KOPT-K1 (cell line): ENCODE data around the gene LRRC66.

Source experiments
- H3K27ac ChIP-seq: fragments of 200-600 bp; sonication (generic); 2 replicates; pipeline ENCODE4 v1.5.1; 2016; ENCODE audit warnings: antibody characterized with exemption, mild to moderate bottlenecking, low read depth, low read length; ENCODE audit not compliant: poor library complexity, severe bottlenecking
- H3K36me3 ChIP-seq: fragments of 200-600 bp; sonication (generic); 2 replicates; pipeline ENCODE4 v1.5.1; 2017; ENCODE audit warnings: antibody characterized with exemption, mild to moderate bottlenecking, low read length, moderate library complexity; ENCODE audit not compliant: insufficient read depth
- H3K9me3 ChIP-seq: fragments of 200-600 bp; sonication (generic); 2 replicates; pipeline ENCODE4 v1.5.1; 2017; ENCODE audit warnings: antibody characterized with exemption, low read length, mild to moderate bottlenecking; ENCODE audit not compliant: insufficient read depth, poor library complexity, severe bottlenecking

LRRC66 gene, protein sequence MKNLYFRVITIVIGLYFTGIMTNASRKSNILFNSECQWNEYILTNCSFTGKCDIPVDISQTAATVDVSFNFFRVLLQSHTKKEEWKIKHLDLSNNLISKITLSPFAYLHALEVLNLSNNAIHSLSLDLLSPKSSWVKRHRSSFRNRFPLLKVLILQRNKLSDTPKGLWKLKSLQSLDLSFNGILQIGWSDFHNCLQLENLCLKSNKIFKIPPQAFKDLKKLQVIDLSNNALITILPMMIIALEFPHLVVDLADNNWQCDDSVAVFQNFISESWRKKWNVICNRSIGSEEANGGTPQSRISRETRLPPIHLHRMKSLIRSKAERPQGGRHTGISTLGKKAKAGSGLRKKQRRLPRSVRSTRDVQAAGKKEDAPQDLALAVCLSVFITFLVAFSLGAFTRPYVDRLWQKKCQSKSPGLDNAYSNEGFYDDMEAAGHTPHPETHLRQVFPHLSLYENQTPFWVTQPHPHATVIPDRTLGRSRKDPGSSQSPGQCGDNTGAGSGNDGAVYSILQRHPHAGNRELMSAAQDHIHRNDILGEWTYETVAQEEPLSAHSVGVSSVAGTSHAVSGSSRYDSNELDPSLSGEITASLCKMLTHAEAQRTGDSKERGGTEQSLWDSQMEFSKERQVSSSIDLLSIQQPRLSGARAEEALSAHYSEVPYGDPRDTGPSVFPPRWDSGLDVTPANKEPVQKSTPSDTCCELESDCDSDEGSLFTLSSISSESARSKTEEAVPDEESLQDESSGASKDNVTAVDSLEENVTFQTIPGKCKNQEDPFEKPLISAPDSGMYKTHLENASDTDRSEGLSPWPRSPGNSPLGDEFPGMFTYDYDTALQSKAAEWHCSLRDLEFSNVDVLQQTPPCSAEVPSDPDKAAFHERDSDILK

DNA sequence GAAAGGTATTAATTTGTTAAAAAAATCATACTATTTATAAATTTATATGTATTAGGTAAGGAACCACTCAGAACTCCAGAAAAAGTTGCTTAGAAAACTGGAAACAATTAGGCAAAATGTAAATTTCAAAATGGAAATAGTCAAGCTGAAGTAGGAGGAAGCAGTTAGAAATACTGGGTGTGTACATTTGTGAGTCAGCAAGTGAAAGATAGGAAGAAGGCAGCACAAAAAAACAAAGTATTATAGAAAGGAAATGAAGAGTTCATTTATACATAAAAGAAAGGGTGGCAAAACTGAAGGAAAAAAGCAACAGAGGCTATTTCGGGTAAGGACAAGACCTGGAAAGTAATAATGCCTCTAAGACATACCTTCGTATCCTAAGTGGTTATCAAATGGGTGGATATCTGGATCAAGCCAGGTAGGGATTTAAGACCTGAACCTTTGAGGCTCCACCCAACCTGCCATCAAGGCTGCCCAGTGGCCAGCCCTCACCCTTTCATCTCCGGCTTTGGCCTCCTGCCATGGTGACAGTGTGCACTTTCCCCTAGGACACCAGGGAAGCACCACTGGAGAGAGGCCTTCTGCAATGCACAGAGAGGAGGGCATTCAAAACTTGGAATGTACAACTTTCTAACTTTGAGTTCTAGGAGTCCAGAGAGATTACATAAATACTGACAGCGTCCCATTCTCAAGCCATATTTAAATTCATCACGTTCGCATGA, at the start of gene LRRC66:
Gene LRRC66, minus strand, starts transcription at position 428 of the 722 bp plus-strand sequence. CDS start 2,750 bp downstream, outside the sequence.
- Histone ChIP-seq H3K9me3 (no peaks in the 10 kb centered on the region), H3K36me3 (peaks cover 26% of the 10 kb centered on the region), H3K27ac (no peak within 1 kb of the TSS)

GRCh38 chr4:52069571-52069970, 49.4 kb upstream of the LRRC66 start:
- Histone ChIP-seq H3K36me3 (no peaks in the 10 kb centered on the region), H3K27ac (no peak overlapping the region), H3K9me3 (no peaks in the 10 kb centered on the region)

- no peaks in the 10 kb centered on the region for H3K36me3 ChIP-seq
- no peaks in the 10 kb centered on the region for H3K9me3 ChIP-seq
- H3K27ac ChIP-seq = no peak overlapping the region
Measured at GRCh38 chr4:52059372-52059771, 39.2 kb upstream of the LRRC66 start.

GRCh38 chr4:52058275-52058674, 38.1 kb upstream of the LRRC66 start:
- no peak overlapping the region for H3K27ac ChIP-seq
- no peaks in the 10 kb centered on the region for H3K9me3 ChIP-seq
- no peaks in the 10 kb centered on the region for H3K36me3 ChIP-seq

- Histone ChIP-seq H3K27ac (no peak overlapping the region), H3K36me3 (no peaks in the 10 kb centered on the region), H3K9me3 (no peaks in the 10 kb centered on the region)
Measured at GRCh38 chr4:52057196-52057595, 37.0 kb upstream of the LRRC66 start.

DNA sequence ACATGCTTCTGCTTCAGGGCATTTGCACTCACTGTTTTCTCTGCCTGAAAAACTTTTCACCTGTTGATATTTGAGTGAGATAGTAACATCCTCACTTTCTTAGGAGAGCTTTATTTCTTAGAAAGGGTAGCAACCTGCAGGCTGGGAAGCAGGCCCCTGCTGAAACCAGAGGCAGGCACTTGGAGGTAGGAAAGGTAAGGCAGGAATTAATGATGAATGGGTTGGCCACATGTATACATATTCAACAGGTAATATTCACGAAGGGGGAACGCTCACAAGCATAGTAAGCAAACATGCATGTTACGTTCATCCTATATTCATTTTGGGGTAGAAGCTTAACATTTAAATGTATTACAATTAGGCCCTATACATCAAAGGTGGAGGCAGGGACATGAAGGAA, 34.1 kb upstream of the LRRC66 start:
- H3K9me3 ChIP-seq = no peaks in the 10 kb centered on the region
- H3K36me3 ChIP-seq = no peaks in the 10 kb centered on the region
- no peak overlapping the region for H3K27ac ChIP-seq

DNA sequence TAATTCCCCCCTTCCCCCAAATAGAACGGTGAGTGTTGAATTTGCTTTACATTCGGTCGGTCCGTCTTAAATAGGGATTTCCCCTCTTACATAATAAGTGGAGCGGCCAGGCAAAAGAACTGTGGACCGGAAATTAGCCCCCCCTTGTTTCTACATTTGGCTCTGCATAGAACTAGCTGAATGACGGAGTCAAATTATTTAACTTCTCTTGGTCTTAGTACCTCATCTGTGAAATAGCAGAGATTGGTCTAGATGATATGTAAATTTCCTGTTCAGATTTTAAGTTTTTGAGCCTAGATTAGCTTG, 32.3 kb upstream of the LRRC66 start:
- Histone ChIP-seq H3K9me3 (no peaks in the 10 kb centered on the region), H3K27ac (no peak overlapping the region), H3K36me3 (no peaks in the 10 kb centered on the region)

GRCh38 chr4:52051615-52052474, 31.7 kb upstream of the LRRC66 start:
- Histone ChIP-seq H3K9me3 (no peaks in the 10 kb centered on the region), H3K27ac (no peak overlapping the region), H3K36me3 (no peaks in the 10 kb centered on the region)

DNA sequence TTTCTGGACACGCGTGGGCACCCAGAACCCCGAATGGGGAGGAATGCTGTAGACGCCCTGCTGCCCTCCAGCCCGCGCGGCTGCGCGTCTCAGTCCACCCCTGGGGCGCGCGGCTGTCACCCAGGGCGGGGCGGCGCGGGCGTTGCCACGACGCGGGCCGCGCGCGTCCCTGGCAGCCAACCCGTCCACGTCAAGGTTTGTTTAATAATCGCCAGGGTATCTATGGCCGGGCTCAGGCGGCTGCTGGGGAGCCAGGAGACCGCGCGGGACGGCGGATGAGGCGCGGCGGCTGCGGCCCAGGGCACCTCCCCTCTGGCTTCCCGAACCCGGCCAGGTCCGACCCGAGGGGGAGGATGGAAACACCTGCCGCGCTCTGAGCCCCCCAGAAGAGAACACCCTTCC, 31.1 kb upstream of the LRRC66 start, which contains the start of gene SPATA18:
Gene SPATA18, plus strand, starts transcription at position 92 of the 402 bp plus-strand sequence. CDS start 401 bp downstream, outside the sequence.
- Histone ChIP-seq H3K27ac (no peak within 1 kb of the TSS), H3K9me3 (no peaks in the 10 kb centered on the region), H3K36me3 (no peaks in the 10 kb centered on the region)

DNA sequence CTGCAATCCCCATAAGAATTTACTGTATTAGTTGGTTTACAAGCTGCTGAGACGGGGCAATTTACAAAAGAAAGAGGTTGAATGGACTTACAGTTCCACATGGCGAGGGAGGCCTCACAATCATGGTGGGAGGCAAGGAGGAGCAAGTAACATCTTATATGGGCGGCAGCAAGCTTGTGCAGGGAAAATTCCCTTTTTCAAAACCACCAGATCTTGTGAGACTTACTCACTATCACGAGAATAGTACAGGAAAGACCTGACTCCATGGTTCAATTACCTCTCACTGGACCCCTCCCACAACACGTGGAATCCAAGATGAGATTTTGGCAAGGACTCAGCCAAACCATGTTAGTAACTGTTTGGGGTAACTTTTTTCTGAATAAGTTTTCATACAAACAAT, 29.1 kb upstream of the LRRC66 start:
- Histone ChIP-seq H3K27ac (no peak overlapping the region), H3K9me3 (no peaks in the 10 kb centered on the region), H3K36me3 (no peaks in the 10 kb centered on the region)

DNA sequence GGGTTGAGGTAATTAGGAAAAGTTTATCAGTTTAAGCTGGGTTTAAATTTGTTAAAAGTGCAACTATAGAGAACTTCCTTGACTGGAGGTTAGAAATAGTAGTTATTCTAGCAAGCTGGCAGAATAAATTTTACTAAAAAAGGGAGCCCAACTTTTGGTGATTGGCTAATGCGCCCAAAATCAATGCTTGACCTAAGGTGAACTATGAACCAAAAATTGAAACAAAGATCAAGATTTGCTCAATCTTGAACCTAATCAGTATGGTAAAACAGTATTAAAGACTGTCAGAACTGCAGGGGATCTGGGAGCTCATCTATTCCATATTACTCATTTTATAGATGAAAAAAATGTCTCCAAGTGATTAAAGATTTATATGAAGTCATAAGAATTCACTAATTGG, 24.9 kb upstream of the LRRC66 start:
- no peak overlapping the region for H3K27ac ChIP-seq
- H3K9me3 ChIP-seq = no peaks in the 10 kb centered on the region
- no peaks in the 10 kb centered on the region for H3K36me3 ChIP-seq

GRCh38 chr4:52038103-52038912, 18.1 kb upstream of the LRRC66 start, which contains the start of gene SGCB:
SGCB (minus strand) TSS chr4:52038299; CDS start chr4:52038259, 40 bp downstream.
- no peaks in the 10 kb centered on the region for H3K36me3 ChIP-seq
- peak within 1 kb of the TSS; percentile 49 for H3K27ac ChIP-seq

GRCh38 chr4:52037689-52038102, 17.5 kb upstream of the LRRC66 start:
- Histone ChIP-seq H3K27ac (peak overlapping the region; percentile 49), H3K9me3 (no peaks in the 10 kb centered on the region), H3K36me3 (peaks cover 3% of the 10 kb centered on the region; the same call in 1 of the 2 replicates)

More at GRCh38 chr4:52038103-52038912, 18.1 kb upstream of the LRRC66 start, which contains the start of gene SGCB:
- no peaks in the 10 kb centered on the region for H3K9me3 ChIP-seq
